NCI-H2081 (cell line): ENCODE data around the gene SYCN.

Experiments used
- DNase-seq, 2 experiments: peaks; one replicate each; lab custom pipeline; 2025; lab: John Stamatoyannopoulos, UW

SYCN gene

DNA sequence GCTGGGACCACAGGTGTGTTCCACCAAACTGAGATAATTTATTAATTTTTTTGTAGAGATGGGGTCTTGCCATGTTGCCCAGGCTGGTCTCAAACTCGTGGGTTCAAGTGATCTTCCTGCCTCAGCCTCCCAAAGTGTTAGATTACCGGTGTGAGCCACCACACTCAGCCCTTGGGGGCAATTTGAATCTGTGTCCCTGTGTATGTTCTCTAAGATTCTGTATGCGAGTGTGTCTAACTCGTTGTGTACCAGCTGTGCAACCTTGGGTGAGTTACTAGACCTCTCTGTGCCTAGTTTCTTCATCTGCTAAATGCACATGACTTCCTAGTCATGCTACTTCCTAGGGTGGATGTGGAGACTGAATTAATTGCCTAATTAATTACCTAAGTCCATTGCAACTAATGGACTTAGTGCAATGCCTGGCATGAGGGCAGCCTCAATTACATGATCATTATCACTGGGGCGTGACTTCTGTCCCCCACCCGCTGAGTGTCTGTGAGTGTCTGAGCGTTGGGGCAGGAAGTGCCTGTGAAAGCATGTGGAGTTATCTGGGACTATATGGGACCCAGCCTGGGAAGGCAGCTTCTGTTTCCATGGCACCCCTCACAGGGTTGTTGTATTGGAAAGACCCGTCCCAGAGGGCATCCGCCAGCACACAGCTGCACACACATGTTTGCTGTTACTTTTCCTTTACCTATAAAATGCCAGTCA is 9.1 kb downstream of the SYCN start:
- peak in 1 of 2 experiments; percentile 1 for DNase-seq

DNA sequence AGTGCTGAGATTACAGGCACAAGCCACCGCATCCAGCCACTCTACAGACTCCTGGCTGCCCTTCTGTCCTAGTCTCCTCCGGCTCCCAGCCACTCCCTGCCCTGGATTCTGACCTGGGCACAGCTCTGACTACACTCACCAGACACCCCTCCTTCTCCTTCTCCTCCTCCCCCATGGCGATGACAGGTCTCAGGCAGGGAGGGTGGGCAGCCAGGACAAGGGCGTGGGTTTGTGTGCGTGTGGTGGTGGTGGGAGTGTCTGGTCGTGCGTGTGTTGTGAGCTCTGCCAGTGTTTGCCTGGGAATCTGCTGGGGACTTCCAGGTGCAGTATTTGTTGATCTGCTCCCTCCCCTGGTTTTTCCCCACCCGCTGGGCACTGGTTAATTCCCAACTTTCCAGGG is 10.3 kb downstream of the SYCN start:
- DNase-seq = no peak

GRCh38 chr19:39192846-39193245 is 11.2 kb downstream of the SYCN start:
- DNase-seq = no peak

GRCh38 chr19:39190768-39191167 is 13.3 kb downstream of the SYCN start:
- DNase-seq = no peak

GRCh38 chr19:39188960-39189359 is 15.1 kb downstream of the SYCN start:
- DNase-seq = no peak

DNA sequence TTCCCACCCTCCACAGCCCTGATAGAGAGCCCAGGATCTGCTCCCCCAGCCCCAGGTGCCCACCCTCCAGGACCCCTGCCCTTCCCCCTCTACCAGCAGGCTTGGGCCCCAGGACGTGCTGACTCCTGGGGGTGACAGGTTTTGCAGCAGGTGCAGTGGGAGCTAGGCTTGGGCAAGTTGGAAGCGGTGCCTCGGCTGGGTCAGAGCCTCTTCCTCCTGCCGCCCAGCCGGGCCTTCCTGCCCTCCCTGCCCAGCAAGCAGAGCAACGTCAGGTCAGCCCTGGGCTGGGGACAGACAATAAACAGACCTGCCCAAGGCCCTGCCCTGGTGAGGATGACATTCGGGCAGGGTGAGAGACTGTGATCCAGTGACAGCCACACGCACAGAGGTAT is 16.5 kb downstream of the SYCN start:
- DNase-seq = no peak

- DNase-seq = no peak
Measured at GRCh38 chr19:39186391-39186790, 17.7 kb downstream of the SYCN start.

DNA sequence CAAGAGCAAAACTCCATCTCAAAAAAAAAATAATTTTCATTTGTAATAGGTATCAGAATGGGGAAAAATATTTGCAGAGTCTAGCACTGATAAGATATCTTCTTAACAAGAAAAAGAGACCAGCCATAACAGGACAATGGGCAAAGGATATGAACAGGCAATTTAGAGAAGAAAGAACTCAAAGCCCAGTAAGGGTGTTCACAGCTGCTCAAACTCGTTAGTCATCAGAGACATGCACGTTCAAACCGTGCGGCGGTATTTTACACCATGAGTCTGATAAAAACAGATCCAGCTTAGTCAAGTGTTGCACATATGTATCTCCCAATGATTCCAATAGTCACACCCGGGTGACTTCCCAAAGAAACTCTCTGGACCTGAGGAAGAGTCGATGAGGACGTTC is 21.0 kb downstream of the SYCN start:
- DNase-seq = no peak

- no peak for DNase-seq
Measured at GRCh38 chr19:39182174-39182505, 21.9 kb downstream of the SYCN start.

GRCh38 chr19:39181500-39182173 is 22.4 kb downstream of the SYCN start:
- DNase-seq = no peak

- DNase-seq = no peak
Measured at GRCh38 chr19:39180749-39181148, 23.3 kb downstream of the SYCN start.

GRCh38 chr19:39179754-39180153 is 24.3 kb downstream of the SYCN start:
- no peak for DNase-seq

DNA sequence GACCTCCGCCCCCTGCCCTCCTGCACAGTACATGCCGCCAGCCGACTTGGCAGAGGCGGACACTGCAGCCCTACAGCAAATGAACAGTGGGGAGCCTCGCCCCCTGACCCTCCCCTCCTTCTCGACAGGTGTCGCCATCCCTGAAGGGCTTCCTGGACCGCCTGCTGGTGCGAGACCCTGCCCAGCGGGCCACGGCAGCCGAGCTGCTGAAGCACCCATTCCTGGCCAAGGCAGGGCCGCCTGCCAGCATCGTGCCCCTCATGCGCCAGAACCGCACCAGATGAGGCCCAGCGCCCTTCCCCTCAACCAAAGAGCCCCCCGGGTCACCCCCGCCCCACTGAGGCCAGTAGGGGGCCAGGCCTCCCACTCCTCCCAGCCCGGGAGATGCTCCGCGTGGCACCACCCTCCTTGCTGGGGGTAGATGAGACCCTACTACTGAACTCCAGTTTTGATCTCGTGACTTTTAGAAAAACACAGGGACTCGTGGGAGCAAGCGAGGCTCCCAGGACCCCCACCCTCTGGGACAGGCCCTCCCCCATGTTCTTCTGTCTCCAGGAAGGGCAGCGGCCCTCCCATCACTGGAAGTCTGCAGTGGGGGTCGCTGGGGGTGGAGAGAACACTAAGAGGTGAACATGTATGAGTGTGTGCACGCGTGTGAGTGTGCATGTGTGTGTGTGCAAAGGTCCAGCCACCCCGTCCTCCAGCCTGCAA is 25.6 kb downstream of the SYCN start:
- no peak for DNase-seq

DNA sequence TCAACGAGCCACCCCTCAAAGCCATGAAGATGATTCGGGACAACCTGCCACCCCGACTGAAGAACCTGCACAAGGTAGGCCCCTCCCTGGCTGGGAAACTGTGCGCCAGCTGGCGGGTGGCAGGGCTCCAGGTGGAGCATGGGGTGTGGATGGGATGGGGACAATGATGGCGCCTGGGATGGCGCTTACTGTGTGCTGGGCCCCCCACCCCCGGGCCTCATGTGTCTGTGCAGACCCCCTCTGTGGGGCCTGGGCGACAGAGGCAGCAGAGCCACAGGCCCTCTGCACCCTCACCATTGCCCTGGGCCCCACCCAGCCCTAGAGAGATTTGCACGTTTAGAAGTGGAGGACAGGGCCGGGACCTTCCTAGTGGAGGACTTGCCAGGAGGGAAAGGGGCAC is 26.3 kb downstream of the SYCN start:
- DNase-seq = no peak

- no peak for DNase-seq
Measured at GRCh38 chr19:39177110-39177699, 26.9 kb downstream of the SYCN start.

GRCh38 chr19:39175564-39175963 is 28.5 kb downstream of the SYCN start:
- no peak for DNase-seq

GRCh38 chr19:39174558-39175544 is 29.2 kb downstream of the SYCN start:
- DNase-seq = no peak

GRCh38 chr19:39174142-39174541 is 29.9 kb downstream of the SYCN start:
- DNase-seq = no peak

DNA sequence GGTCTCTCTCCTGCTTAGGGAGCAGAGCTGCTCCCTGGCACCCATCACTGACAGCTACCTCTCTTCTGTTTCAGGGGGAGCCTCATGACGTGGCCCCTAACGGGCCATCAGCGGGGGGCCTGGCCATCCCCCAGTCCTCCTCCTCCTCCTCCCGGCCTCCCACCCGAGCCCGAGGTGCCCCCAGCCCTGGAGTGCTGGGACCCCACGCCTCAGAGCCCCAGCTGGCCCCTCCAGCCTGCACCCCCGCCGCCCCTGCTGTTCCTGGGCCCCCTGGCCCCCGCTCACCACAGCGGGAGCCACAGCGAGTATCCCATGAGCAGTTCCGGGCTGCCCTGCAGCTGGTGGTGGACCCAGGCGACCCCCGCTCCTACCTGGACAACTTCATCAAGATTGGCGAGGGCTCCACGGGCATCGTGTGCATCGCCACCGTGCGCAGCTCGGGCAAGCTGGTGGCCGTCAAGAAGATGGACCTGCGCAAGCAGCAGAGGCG is 30.5 kb downstream of the SYCN start:
- no peak for DNase-seq

DNA sequence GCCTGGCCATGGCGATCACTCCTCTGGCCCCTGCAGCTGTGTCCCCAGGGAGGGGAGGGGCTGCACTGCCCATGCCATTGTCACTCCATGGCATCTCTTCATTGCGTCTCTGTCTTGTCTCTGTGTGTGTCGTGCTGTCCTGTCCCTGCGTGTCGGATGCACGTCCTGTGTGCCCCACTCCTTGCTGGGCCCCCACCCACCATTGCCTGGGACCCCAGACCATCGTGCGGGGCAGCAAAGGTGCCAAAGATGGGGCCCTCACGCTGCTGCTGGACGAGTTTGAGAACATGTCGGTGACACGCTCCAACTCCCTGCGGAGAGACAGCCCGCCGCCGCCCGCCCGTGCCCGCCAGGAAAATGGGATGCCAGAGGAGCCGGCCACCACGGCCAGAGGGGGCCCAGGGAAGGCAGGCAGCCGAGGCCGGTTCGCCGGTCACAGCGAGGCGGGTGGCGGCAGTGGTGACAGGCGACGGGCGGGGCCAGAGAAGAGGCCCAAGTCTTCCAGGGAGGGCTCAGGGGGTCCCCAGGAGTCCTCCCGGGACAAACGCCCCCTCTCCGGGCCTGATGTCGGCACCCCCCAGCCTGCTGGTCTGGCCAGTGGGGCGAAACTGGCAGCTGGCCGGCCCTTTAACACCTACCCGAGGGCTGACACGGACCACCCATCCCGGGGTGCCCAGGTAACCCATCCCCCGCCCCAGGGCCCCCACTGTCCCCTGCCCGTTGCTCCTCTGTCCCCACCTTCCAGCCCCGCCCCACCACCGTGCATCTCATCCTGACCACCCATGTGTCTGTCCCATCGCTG is 31.2 kb downstream of the SYCN start:
- no peak for DNase-seq
